Keratinocyte (primary cell): ENCODE data around the gene GREB1.

ENCODE experiments used
- CTCF ChIP-seq, 3 experiments: IDR thresholded peaks in 1 of 3; conservative IDR thresholded peaks in 1 of 3; optimal IDR thresholded peaks in 1 of 3; 2 replicates in 2 of 3; 3 replicates in 1 of 3; pipeline versions ENCODE3 to v1.5.1; 2011; ENCODE audit warnings: low read length in 3 of 3, mild to moderate bottlenecking in 3 of 3, moderate library complexity in 2 of 3, control low read depth in 1 of 3, inconsistent platforms in 1 of 3; ENCODE audit not compliant: insufficient read depth in 2 of 3; ENCODE audit errors: extremely low read depth in 1 of 3
- EZH2 ChIP-seq: IDR thresholded peaks from one replicate; pipeline ENCODE4 v1.6.1; 2012; ENCODE audit warnings: inconsistent platforms, mild to moderate bottlenecking, low read length, moderate library complexity

DNA sequence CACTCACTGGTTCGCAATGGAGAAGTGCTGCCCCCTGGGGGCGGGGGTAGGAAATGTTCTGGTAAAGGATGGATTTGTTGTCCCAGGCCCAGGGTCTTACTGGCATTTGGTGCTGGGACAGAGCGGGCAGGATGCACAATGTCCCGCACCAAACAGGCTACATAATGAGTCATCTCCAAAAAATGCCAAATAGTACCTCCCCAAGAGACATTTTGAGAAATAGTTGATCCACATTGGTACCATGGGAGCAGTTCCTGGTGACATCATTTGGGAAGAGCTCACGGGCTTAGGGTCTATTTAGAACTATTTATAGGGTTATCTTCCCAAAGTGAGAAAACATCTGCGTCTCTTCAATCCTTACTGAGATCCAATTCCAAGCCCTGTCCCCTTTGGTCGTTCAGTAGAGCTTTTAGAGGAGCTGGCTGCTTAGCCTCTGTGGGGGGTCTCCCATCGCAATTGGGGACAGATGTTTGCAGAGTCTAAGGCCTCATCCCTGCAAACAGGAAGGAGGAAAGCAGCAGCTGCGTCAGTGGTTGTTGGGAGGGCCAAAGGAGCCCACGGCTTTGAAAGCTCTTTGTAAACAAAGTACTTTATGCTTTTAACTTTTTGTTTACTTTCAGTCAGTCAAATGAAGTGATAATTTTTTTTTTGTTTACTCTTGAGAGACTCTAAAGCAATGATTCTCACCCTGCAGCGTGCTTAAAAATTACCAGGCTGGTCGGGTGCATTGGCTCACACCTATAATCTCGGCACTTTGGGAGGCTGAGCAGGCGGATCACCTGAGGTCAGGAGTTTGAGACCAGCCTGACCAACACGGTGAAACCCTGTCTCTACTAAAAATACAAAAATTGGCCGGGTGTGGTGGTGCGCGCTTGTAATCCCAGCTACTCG lies 49.3 kb downstream of the GREB1 start:
- peak; percentile 84 to 92 (median 88) for TF ChIP-seq CTCF (optimal IDR thresholded peaks at IDR 0.05 in 1 of 3, IDR thresholded peaks at IDR 0.05 in 1 of 3, conservative IDR thresholded peaks at IDR 0.05 in 1 of 3; ENCODE audit: extremely low read depth in 1 of 3, insufficient read depth in 2 of 3, low read length in 3 of 3)
- no peak for TF ChIP-seq EZH2
